Keratinocyte (primary cell): ENCODE data around the gene SRD5A1.

Source experiments
- EZH2 ChIP-seq: IDR thresholded peaks from one replicate; pipeline ENCODE4 v1.6.1; 2012; ENCODE audit warnings: inconsistent platforms, mild to moderate bottlenecking, low read length, moderate library complexity
- TF ChIP-seq, protein P1 (sequence below), 3 experiments: IDR thresholded peaks in 1 of 3; conservative IDR thresholded peaks in 1 of 3; optimal IDR thresholded peaks in 1 of 3; 2 replicates in 2 of 3; 3 replicates in 1 of 3; pipeline versions ENCODE3 to v1.5.1; 2011; ENCODE audit warnings: low read length in 3 of 3, mild to moderate bottlenecking in 3 of 3, moderate library complexity in 2 of 3, control low read depth in 1 of 3, inconsistent platforms in 1 of 3; ENCODE audit not compliant: insufficient read depth in 2 of 3; ENCODE audit errors: extremely low read depth in 1 of 3

DNA sequence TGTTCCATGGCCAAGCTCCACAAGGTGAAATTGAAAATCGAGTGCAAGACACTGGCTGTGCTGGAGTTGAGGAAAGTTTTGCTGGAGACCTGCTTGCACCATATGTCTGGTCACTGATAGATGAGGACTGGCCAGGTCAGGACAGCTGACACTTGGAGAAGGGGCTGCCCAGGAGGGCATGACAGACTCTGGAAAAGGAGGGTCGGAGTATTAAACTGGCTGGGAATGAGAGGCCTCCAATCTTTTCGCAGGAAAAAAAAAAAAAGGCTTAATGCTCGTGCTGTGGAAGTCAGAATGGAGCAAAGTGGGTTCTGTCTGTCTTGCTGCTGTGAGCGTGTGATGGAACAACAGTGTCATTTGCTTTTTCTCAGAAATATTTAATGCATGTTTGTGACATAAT lies 85.5 kb downstream of the SRD5A1 start:
- TF ChIP-seq EZH2, result no peak
- TF ChIP-seq, protein P1, sequence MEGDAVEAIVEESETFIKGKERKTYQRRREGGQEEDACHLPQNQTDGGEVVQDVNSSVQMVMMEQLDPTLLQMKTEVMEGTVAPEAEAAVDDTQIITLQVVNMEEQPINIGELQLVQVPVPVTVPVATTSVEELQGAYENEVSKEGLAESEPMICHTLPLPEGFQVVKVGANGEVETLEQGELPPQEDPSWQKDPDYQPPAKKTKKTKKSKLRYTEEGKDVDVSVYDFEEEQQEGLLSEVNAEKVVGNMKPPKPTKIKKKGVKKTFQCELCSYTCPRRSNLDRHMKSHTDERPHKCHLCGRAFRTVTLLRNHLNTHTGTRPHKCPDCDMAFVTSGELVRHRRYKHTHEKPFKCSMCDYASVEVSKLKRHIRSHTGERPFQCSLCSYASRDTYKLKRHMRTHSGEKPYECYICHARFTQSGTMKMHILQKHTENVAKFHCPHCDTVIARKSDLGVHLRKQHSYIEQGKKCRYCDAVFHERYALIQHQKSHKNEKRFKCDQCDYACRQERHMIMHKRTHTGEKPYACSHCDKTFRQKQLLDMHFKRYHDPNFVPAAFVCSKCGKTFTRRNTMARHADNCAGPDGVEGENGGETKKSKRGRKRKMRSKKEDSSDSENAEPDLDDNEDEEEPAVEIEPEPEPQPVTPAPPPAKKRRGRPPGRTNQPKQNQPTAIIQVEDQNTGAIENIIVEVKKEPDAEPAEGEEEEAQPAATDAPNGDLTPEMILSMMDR (optimal IDR thresholded peaks at IDR 0.05 in 1 of 3, IDR thresholded peaks at IDR 0.05 in 1 of 3, conservative IDR thresholded peaks at IDR 0.05 in 1 of 3; ENCODE audit: extremely low read depth in 1 of 3, insufficient read depth in 2 of 3, low read length in 3 of 3), result no peak
